ENCODE measurements around the gene CHID1.

GRCh38 chr11:888310-889212 lies 22.0 kb downstream of the CHID1 start:
- TF ChIP-seq CTCF (IDR thresholded peaks at IDR 0.05) = no peak
- no peak for TF ChIP-seq EZH2 (IDR thresholded peaks at IDR 0.05; ENCODE audit: borderline replicate concordance, insufficient read depth, low read depth, low read length, poor library complexity, severe bottlenecking)
